ENCODE data around the gene RPS19BP1. TPM values are rescaled to one million over a fixed set of nuclear protein-coding genes. Genes with fewer than 3 reads are reported as not detected.

Gene RPS19BP1
- total RNA-seq, 1 donor from 2014 or later, result 72.6 TPM

GRCh38 chr22:39570665-39571064 lies 38.1 kb upstream of the RPS19BP1 start, which contains the start of gene CACNA1I:
Gene CACNA1I (plus strand): TSS chr22:39570753. CDS start chr22:39570753, 0 bp downstream.
- Mint-ChIP-seq H3K9me3 (peaks cover 2% of the 10 kb centered on the region), H3K27ac (ENCODE audit: unreplicated experiment) (no peak within 1 kb of the TSS), H3K4me3 (no peak within 1 kb of the TSS), H3K4me1 (no peaks in the 10 kb centered on the region), H3K27me3 (ENCODE audit: low read depth) (no peaks in the 10 kb centered on the region), H3K36me3 (ENCODE audit: low read depth) (no peaks in the 10 kb centered on the region)
- DNase-seq (ENCODE audit: low read depth, low spot score), result no peak
- no peak for TF ChIP-seq CTCF (conservative IDR thresholded peaks at IDR 0.05)

DNA sequence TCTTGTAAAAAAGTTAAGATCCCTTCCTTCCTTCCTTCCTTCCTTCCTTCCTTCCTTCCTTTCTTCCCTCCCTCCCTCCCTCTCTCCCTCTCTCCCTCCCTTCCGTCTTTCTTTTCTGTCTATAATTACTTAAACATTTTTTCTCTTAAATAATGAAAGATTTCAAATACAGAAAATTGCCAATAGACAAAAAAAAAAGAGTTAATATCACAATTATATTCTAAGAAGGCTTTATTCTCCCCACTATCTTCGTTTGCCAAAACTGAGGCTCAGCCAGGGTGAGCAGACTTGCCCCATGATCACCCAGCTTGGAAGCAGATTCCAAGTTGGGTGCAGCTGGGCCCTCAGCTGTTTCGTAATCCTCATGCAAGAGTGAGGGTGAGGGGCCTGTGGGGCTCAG lies 37.7 kb upstream of the RPS19BP1 start:
- no peaks in the 10 kb centered on the region for H3K27me3 Mint-ChIP-seq (ENCODE audit: low read depth)
- TF ChIP-seq CTCF (conservative IDR thresholded peaks at IDR 0.05), result no peak
- H3K4me3 Mint-ChIP-seq, result no peak overlapping the region
- no peak for DNase-seq (ENCODE audit: low read depth, low spot score)
- H3K27ac Mint-ChIP-seq (ENCODE audit: unreplicated experiment), result no peak overlapping the region
- H3K9me3 Mint-ChIP-seq, result peaks cover 7% of the 10 kb centered on the region
- H3K36me3 Mint-ChIP-seq (ENCODE audit: low read depth), result no peaks in the 10 kb centered on the region
- no peaks in the 10 kb centered on the region for H3K4me1 Mint-ChIP-seq

GRCh38 chr22:39569066-39569465 lies 36.5 kb upstream of the RPS19BP1 start:
- peaks cover 7% of the 10 kb centered on the region for H3K9me3 Mint-ChIP-seq
- H3K27ac Mint-ChIP-seq (ENCODE audit: unreplicated experiment), result no peak overlapping the region
- H3K36me3 Mint-ChIP-seq (ENCODE audit: low read depth), result no peaks in the 10 kb centered on the region

GRCh38 chr22:39568278-39568981 lies 35.9 kb upstream of the RPS19BP1 start:
- Mint-ChIP-seq H3K4me3 (no peak overlapping the region), H3K9me3 (peaks cover 7% of the 10 kb centered on the region), H3K27me3 (ENCODE audit: low read depth) (no peaks in the 10 kb centered on the region), H3K27ac (ENCODE audit: unreplicated experiment) (no peak overlapping the region), H3K36me3 (ENCODE audit: low read depth) (no peaks in the 10 kb centered on the region), H3K4me1 (no peaks in the 10 kb centered on the region)
- TF ChIP-seq CTCF (conservative IDR thresholded peaks at IDR 0.05), result no peak
- no peak for DNase-seq (ENCODE audit: low read depth, low spot score)

More at GRCh38 chr22:39569066-39569465, 36.5 kb upstream of the RPS19BP1 start:
- DNase-seq (ENCODE audit: low read depth, low spot score), result no peak
- no peak overlapping the region for H3K4me3 Mint-ChIP-seq
- no peaks in the 10 kb centered on the region for H3K27me3 Mint-ChIP-seq (ENCODE audit: low read depth)
- H3K4me1 Mint-ChIP-seq, result no peaks in the 10 kb centered on the region
- TF ChIP-seq CTCF (conservative IDR thresholded peaks at IDR 0.05), result no peak

DNA sequence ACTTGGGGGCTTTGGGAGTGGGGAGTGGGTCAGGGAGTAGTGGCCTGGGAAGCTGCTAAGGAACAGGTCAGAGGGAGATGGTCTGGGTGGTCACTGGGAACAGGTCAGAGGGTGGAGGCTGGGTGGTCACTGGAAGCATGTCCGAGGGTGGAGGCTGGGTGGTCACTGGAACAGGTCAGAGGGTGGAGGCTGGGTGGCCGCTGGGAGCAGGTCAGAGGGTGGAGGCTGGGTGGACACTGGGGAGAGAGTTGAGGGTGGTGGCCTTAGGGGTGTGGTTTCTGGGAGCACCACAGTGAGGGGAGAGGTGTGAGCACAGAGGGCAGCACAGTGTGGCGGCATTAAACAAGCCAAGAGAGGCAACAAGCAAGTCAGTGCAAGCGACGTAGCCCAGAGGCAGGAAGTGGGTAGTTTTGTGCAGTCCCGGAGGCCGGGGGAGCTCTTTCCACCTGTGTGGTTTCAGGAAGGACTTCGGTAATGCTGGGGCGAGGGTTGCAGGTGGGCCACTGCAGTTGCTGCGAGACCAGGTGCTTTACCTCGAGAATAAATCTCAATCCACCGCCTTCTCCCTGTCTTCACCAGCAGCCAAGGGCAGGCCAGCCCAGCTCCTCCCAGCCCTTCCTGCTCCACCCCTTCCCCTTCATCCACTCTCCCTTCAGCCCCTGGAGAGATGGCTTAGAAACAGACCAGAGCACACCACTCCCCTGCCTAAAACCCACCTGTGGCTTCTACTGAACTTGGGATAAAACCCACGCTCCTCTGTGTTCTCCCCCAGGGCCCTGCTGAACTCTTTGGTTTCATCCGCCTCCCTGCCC lies 34.8 kb upstream of the RPS19BP1 start:
- H3K4me3 Mint-ChIP-seq, result no peak overlapping the region
- TF ChIP-seq CTCF (conservative IDR thresholded peaks at IDR 0.05), result no peak
- H3K9me3 Mint-ChIP-seq, result peaks cover 7% of the 10 kb centered on the region
- no peaks in the 10 kb centered on the region for H3K36me3 Mint-ChIP-seq (ENCODE audit: low read depth)
- DNase-seq (ENCODE audit: low read depth, low spot score), result no peak
- H3K4me1 Mint-ChIP-seq, result no peaks in the 10 kb centered on the region
- no peaks in the 10 kb centered on the region for H3K27me3 Mint-ChIP-seq (ENCODE audit: low read depth)
- H3K27ac Mint-ChIP-seq (ENCODE audit: unreplicated experiment), result no peak overlapping the region

All from neural crest cell (in vitro differentiated cells).